Measurements from ENCODE around the gene MRAS.

Gene MRAS

GRCh38 chr3:138434875-138435772 is 86.7 kb downstream of the MRAS start:
- TF ChIP-seq TAF1 (IDR thresholded peaks at IDR 0.05; ENCODE audit: low read depth), result no peak
- TF ChIP-seq CEBPB (IDR thresholded peaks at IDR 0.05), result no peak

GRCh38 chr3:138435840-138436239 is 87.5 kb downstream of the MRAS start:
- TF ChIP-seq EP300 (IDR thresholded peaks at IDR 0.05; ENCODE audit: borderline replicate concordance) (no peak), YY1 (IDR thresholded peaks at IDR 0.05; ENCODE audit: low read depth) (no peak), TAF1 (IDR thresholded peaks at IDR 0.05; ENCODE audit: low read depth) (no peak), ZBTB7A (IDR thresholded peaks at IDR 0.05; ENCODE audit: low read depth) (no peak), FOXM1 (IDR thresholded peaks at IDR 0.05; ENCODE audit: borderline replicate concordance, low read depth) (no peak), CEBPB (IDR thresholded peaks at IDR 0.05) (no peak), CREB1 (IDR thresholded peaks at IDR 0.05; ENCODE audit: low read depth) (no peak), NFIC (IDR thresholded peaks at IDR 0.05) (no peak), EGR1 (IDR thresholded peaks at IDR 0.05) (no peak), TCF12 (IDR thresholded peaks at IDR 0.05; ENCODE audit: low read depth) (no peak), USF1 (IDR thresholded peaks at IDR 0.05) (no peak), MAX (IDR thresholded peaks at IDR 0.05) (no peak), RAD21 (IDR thresholded peaks at IDR 0.05; ENCODE audit: low read depth) (no peak), TEAD4 (IDR thresholded peaks at IDR 0.05) (no peak), REST (IDR thresholded peaks at IDR 0.05; ENCODE audit: low read depth) (no peak)

GRCh38 chr3:138437281-138437680 is 88.9 kb downstream of the MRAS start:
- no peak for TF ChIP-seq EP300 (IDR thresholded peaks at IDR 0.05; ENCODE audit: borderline replicate concordance)

- TF ChIP-seq NFIC (IDR thresholded peaks at IDR 0.05) (no peak), EP300 (IDR thresholded peaks at IDR 0.05; ENCODE audit: borderline replicate concordance) (no peak), USF1 (IDR thresholded peaks at IDR 0.05) (no peak), TCF12 (IDR thresholded peaks at IDR 0.05; ENCODE audit: low read depth) (no peak), FOXM1 (IDR thresholded peaks at IDR 0.05; ENCODE audit: borderline replicate concordance, low read depth) (no peak), EGR1 (IDR thresholded peaks at IDR 0.05) (no peak), ZBTB7A (IDR thresholded peaks at IDR 0.05; ENCODE audit: low read depth) (no peak), MAX (IDR thresholded peaks at IDR 0.05) (no peak), CEBPB (IDR thresholded peaks at IDR 0.05) (no peak), CREB1 (IDR thresholded peaks at IDR 0.05; ENCODE audit: low read depth) (no peak), TAF1 (IDR thresholded peaks at IDR 0.05; ENCODE audit: low read depth) (no peak), YY1 (IDR thresholded peaks at IDR 0.05; ENCODE audit: low read depth) (no peak), RAD21 (IDR thresholded peaks at IDR 0.05; ENCODE audit: low read depth) (no peak), REST (IDR thresholded peaks at IDR 0.05; ENCODE audit: low read depth) (no peak), TEAD4 (IDR thresholded peaks at IDR 0.05) (no peak)
Observed at GRCh38 chr3:138438896-138439295, 90.5 kb downstream of the MRAS start.

GRCh38 chr3:138439646-138440045 is 91.3 kb downstream of the MRAS start:
- TF ChIP-seq REST (IDR thresholded peaks at IDR 0.05; ENCODE audit: low read depth), result no peak
- no peak for TF ChIP-seq TAF1 (IDR thresholded peaks at IDR 0.05; ENCODE audit: low read depth)
- no peak for TF ChIP-seq TEAD4 (IDR thresholded peaks at IDR 0.05)
- no peak for TF ChIP-seq CREB1 (IDR thresholded peaks at IDR 0.05; ENCODE audit: low read depth)
- no peak for TF ChIP-seq CEBPB (IDR thresholded peaks at IDR 0.05)
- TF ChIP-seq RAD21 (IDR thresholded peaks at IDR 0.05; ENCODE audit: low read depth), result no peak
- TF ChIP-seq USF1 (IDR thresholded peaks at IDR 0.05), result no peak
- no peak for TF ChIP-seq MAX (IDR thresholded peaks at IDR 0.05)
- no peak for TF ChIP-seq NFIC (IDR thresholded peaks at IDR 0.05)
- no peak for TF ChIP-seq EP300 (IDR thresholded peaks at IDR 0.05; ENCODE audit: borderline replicate concordance)
- no peak for TF ChIP-seq TCF12 (IDR thresholded peaks at IDR 0.05; ENCODE audit: low read depth)
- no peak for TF ChIP-seq EGR1 (IDR thresholded peaks at IDR 0.05)
- TF ChIP-seq ZBTB7A (IDR thresholded peaks at IDR 0.05; ENCODE audit: low read depth), result no peak
